Smooth muscle cell of the umbilical artery (primary cell): ENCODE measurements around the gene MAGEA9B. TPM values are rescaled to one million over a fixed set of nuclear protein-coding genes. Genes with fewer than 3 reads are reported as not detected.

Experiments used
- total RNA-seq: library from RNA; depleted of rRNA; stranded (reverse); fragments of >200 nt; gene quantifications from 2 replicates; pipeline ENCODE4 v1.2.3, GENCODE V29; 2014

Gene MAGEA9B
- total RNA-seq: not detected in 2 replicates

DNA sequence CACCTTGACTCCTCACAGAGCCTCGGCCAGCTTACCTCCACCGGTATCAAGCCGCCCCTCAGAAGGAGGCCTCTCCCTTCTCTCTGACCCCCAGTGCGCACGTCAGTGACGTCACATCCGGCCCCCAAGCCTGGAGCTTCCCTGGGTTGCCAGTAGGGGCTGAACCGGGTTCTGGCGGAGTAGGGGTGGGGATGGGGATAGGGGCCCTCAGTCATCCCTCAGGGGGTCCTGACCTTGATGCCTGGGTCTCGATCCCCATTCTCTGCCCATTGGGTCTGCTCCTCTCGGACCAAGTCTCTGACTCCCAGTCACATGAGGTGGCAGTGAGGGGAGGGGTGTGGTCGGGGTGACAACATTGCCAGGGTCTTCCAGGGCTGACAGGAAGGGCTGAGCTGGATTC lies at the start of gene MAGEA9B:
Gene MAGEA9B, minus strand, starts transcription at position 101 of the 400 bp plus-strand sequence. CDS start 4,280 bp downstream, outside the sequence.

GRCh38 chrX:149631234-149632165 lies 44.2 kb upstream of the MAGEA9B start, which contains the start of gene TMEM185A:
TSS of gene TMEM185A (minus strand) at chrX:149631792. CDS start at chrX:149631580, 212 bp downstream.

DNA sequence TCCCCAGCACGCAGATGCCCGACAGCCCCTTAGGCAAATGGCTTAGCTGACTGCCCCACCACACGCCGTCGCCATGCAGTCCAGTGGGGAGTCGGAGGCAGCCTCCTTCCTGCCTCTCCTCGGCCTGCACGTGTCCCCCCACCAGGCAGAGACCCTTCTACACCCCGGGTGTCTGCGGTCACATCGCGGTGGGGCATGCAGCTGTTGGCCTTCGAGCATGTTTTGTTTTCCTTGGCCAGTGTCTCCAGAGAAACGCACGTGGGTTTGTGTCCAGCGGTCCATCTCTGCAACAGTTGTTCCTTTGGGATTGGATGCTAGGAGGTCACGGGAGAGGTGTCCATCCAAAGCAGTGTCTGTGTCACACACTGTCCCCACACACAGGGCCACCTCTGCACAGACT lies 8.0 kb upstream of the MAGEA9B start, which contains the start of gene HSFX2:
Gene HSFX2, minus strand, starts transcription at position 101 of the 400 bp plus-strand sequence. CDS start 614 bp downstream, outside the sequence.

GRCh38 chrX:149549701-149550100 lies 37.6 kb downstream of the MAGEA9B start, which contains the start of gene HSFX3:
TSS of gene HSFX3 (minus strand) at chrX:149549924. CDS start at chrX:149549852, 72 bp downstream.

GRCh38 chrX:149540621-149541520 lies 46.4 kb downstream of the MAGEA9B start, which contains the start of gene EOLA1:
TSS of gene EOLA1 (plus strand) at chrX:149541012. CDS start at chrX:149545631, 4,619 bp downstream.

Other genes with a start within 250 kb of the MAGEA9B start
- gene IDS, start 82.2 kb downstream of the MAGEA9B start, total RNA-seq: 73.9 and 97.9 TPM in 2 replicates
- gene EOLA1, start 46.4 kb downstream of the MAGEA9B start, total RNA-seq: 13.1 and 15.1 TPM in 2 replicates
- not detected in 2 replicates for gene HSFX3, start 37.5 kb downstream of the MAGEA9B start, total RNA-seq
- not detected in 2 replicates for gene HSFX2, start 7.9 kb upstream of the MAGEA9B start, total RNA-seq
- 22.0 and 22.6 TPM in 2 replicates for gene TMEM185A, start 44.3 kb upstream of the MAGEA9B start, total RNA-seq
- not detected in 2 replicates for gene MAGEA11, start 124.6 kb upstream of the MAGEA9B start, total RNA-seq
- 0.89 and 1.6 TPM in 2 replicates for gene HSFX1, start 186.6 kb upstream of the MAGEA9B start, total RNA-seq
- gene MAGEA9, start 194.5 kb upstream of the MAGEA9B start, total RNA-seq: not detected in 2 replicates